Measurements from ENCODE around the gene YIF1A.

GRCh38 chr11:66261578-66261977 lies 27.4 kb downstream of the YIF1A start:
- TF ChIP-seq POLR2A (IDR thresholded peaks at IDR 0.05) (no peak), CTCF (IDR thresholded peaks at IDR 0.05) (no peak), EP300 (IDR thresholded peaks at IDR 0.05; ENCODE audit: low read depth) (no peak)

Measured in transverse colon (tissue), 3 donors.